H1 (cell line): ENCODE data around the gene SMARCD1. TPM values are rescaled to one million over a fixed set of nuclear protein-coding genes. Genes with fewer than 3 reads are reported as not detected.

ENCODE experiments used
- CTCF ChIA-PET: fragments of 300-600 bp; sonication (Branson Sonifier 250); formaldehyde crosslinking; loops from one replicate; lab custom pipeline; 2021; ENCODE audit not compliant: partially characterized antibody; lab: Charles Lee
- POLR2A ChIA-PET: fragments of 300-600 bp; sonication (Branson Sonifier 250); formaldehyde crosslinking; loops from one replicate; lab custom pipeline; 2021; ENCODE audit warnings: inconsistent platforms; ENCODE audit not compliant: partially characterized antibody; lab: Charles Lee
- DNase-seq, 2 experiments: peaks; one replicate each; pipeline versions ENCODE4 v3.0.0 to v3.0.0-alpha.2; 2010 to 2022; ENCODE audit warnings: low spot score in 2 of 2, low read depth in 1 of 2, mixed read lengths in 1 of 2
- FAIRE-seq: peaks from 2 replicates; lab custom pipeline; 2011; peaks lifted over from hg19 to GRCh38; lab: Jason Lieb, UNC
- H2AFZ ChIP-seq: 2 replicates; pipeline ENCODE4 v1.8.1; 2012; ENCODE audit warnings: low read length, inconsistent platforms
- H2AK5ac ChIP-seq: 2 replicates; pipeline ENCODE4 v1.6.1; 2013; ENCODE audit warnings: low read depth, low read length
- H2BK120ac ChIP-seq: replicated peaks from 2 replicates; pipeline ENCODE3; 2013; ENCODE audit warnings: low read depth, low read length, inconsistent platforms
- H2BK12ac ChIP-seq: 2 replicates; pipeline ENCODE4 v1.6.1; 2013; ENCODE audit warnings: low read depth, low read length
- H2BK15ac ChIP-seq: 2 replicates; pipeline ENCODE4 v1.6.1; 2013; ENCODE audit warnings: low read length
- H2BK20ac ChIP-seq: 2 replicates; pipeline ENCODE4 v1.6.1; 2013; ENCODE audit warnings: low read length
- H2BK5ac ChIP-seq: 2 replicates; pipeline ENCODE4 v1.6.1; 2013; ENCODE audit warnings: low read depth, low read length
- H3K14ac ChIP-seq: 2 replicates; pipeline ENCODE4 v1.6.1; 2013; ENCODE audit warnings: inconsistent platforms; ENCODE audit not compliant: insufficient read length
- H3K18ac ChIP-seq: 2 replicates; pipeline ENCODE4 v1.6.1; 2013; ENCODE audit warnings: low read length; ENCODE audit errors: extremely low read depth
- H3K23ac ChIP-seq: 2 replicates; pipeline ENCODE4 v1.6.1; 2013; ENCODE audit warnings: inconsistent platforms; ENCODE audit not compliant: insufficient read length
- H3K23me2 ChIP-seq: 2 replicates; pipeline ENCODE4 v1.6.1; 2013; ENCODE audit warnings: low read depth, low read length
- H3K27ac ChIP-seq: 2 replicates; pipeline ENCODE4 v1.6.1; 2011; ENCODE audit warnings: low read depth, low read length, inconsistent platforms
- H3K27me3 ChIP-seq, 4 experiments: replicated peaks in 1 of 4; 1 replicate in 1 of 4; 2 replicates in 3 of 4; pipeline versions ENCODE4 v1.6.1 to v1.8.1; 2011 to 2013; ENCODE audit warnings: low read length in 3 of 4, mild to moderate bottlenecking in 3 of 4, inconsistent platforms in 2 of 4, mixed read lengths in 2 of 4, moderate library complexity in 1 of 4; ENCODE audit not compliant: control insufficient read depth in 3 of 4, insufficient read depth in 3 of 4; ENCODE audit errors: extremely low read depth in 1 of 4
- H3K36me3 ChIP-seq, 4 experiments: 2 replicates each; pipeline versions ENCODE4 v1.6.1 to v1.8.1; 2011 to 2013; ENCODE audit warnings: mild to moderate bottlenecking in 4 of 4, low read length in 3 of 4, moderate library complexity in 2 of 4, control low read depth in 1 of 4, inconsistent platforms in 1 of 4; ENCODE audit not compliant: insufficient read depth in 4 of 4, control insufficient read depth in 2 of 4
- H3K4ac ChIP-seq: replicated peaks from 2 replicates; pipeline ENCODE3; 2013; ENCODE audit warnings: low read length, low read depth, mixed read lengths, inconsistent platforms; ENCODE audit not compliant: insufficient read length
- H3K4me1 ChIP-seq, 4 experiments: replicated peaks in 1 of 4; 1 replicate in 1 of 4; 2 replicates in 3 of 4; pipeline versions ENCODE4 v1.6.1 to v1.8.1; 2011 to 2013; ENCODE audit warnings: low read length in 3 of 4, inconsistent platforms in 2 of 4, mixed read lengths in 1 of 4; ENCODE audit not compliant: insufficient read depth in 4 of 4, control insufficient read depth in 3 of 4
- H3K4me2 ChIP-seq, 2 experiments: 2 replicates each; pipeline versions ENCODE4 v1.6.1 to v1.8.1; 2011 to 2013; ENCODE audit warnings: low read depth in 2 of 2, low read length in 2 of 2, control low read depth in 1 of 2, inconsistent platforms in 1 of 2, mild to moderate bottlenecking in 1 of 2; ENCODE audit not compliant: insufficient read depth in 1 of 2
- H3K4me3 ChIP-seq, 4 experiments: fragments of 200-600, 300-600 bp in 1 of 4; sonication (generic), shearing (Covaris generic), sonication (Bioruptor Twin) in 1 of 4; 2 replicates each; pipeline versions ENCODE4 v1.5.1 to v1.8.1; 2011 to 2016; ENCODE audit warnings: low read length in 4 of 4, low read depth in 3 of 4, control low read depth in 2 of 4, inconsistent platforms in 2 of 4, mild to moderate bottlenecking in 2 of 4, mixed read lengths in 1 of 4, moderate library complexity in 1 of 4; ENCODE audit not compliant: insufficient read depth in 2 of 4; ENCODE audit errors: extremely low read depth in 1 of 4
- H3K56ac ChIP-seq: replicated peaks from 2 replicates; pipeline ENCODE3; 2013; ENCODE audit warnings: low read depth, mild to moderate bottlenecking, mixed read lengths, low read length, inconsistent platforms; ENCODE audit not compliant: insufficient read length
- H3K79me1 ChIP-seq: 2 replicates; pipeline ENCODE4 v1.6.1; 2013; ENCODE audit warnings: low read depth, low read length, control low read depth
- H3K79me2 ChIP-seq, 2 experiments: 2 replicates each; pipeline versions ENCODE4 v1.6.1 to v1.8.1; 2012 to 2013; ENCODE audit warnings: low read length in 2 of 2, mild to moderate bottlenecking in 2 of 2, inconsistent platforms in 1 of 2; ENCODE audit not compliant: insufficient read depth in 2 of 2, control insufficient read depth in 1 of 2
- H3K9ac ChIP-seq, 4 experiments: replicated peaks in 1 of 4; 1 replicate in 1 of 4; 2 replicates in 3 of 4; pipeline versions ENCODE4 v1.6.1 to v1.8.1; 2011 to 2013; ENCODE audit warnings: low read depth in 3 of 4, low read length in 3 of 4, control low read depth in 2 of 4, mild to moderate bottlenecking in 2 of 4, moderate library complexity in 2 of 4, inconsistent platforms in 1 of 4; ENCODE audit errors: extremely low read depth in 1 of 4
- H3K9me3 ChIP-seq, 2 experiments: 2 replicates each; pipeline versions ENCODE4 v1.6.1 to v1.8.1; 2012 to 2013; ENCODE audit warnings: mild to moderate bottlenecking in 2 of 2, moderate library complexity in 2 of 2, control low read depth in 1 of 2, inconsistent platforms in 1 of 2, low read depth in 1 of 2, low read length in 1 of 2, mixed read lengths in 1 of 2; ENCODE audit not compliant: insufficient read depth in 2 of 2
- H4K20me1 ChIP-seq, 2 experiments: replicated peaks in 1 of 2; 2 replicates each; pipeline versions ENCODE3 to v1.8.1; 2011 to 2013; ENCODE audit warnings: inconsistent platforms in 2 of 2, low read length in 2 of 2, mild to moderate bottlenecking in 1 of 2; ENCODE audit not compliant: insufficient read depth in 2 of 2, control insufficient read depth in 1 of 2
- H4K5ac ChIP-seq: 2 replicates; pipeline ENCODE4 v1.6.1; 2013; ENCODE audit warnings: low read length, low read depth, mixed read lengths, inconsistent platforms; ENCODE audit not compliant: insufficient read length
- H4K8ac ChIP-seq: 2 replicates; pipeline ENCODE4 v1.8.0; 2013; ENCODE audit warnings: mild to moderate bottlenecking, moderate library complexity, low read length, inconsistent platforms; ENCODE audit not compliant: insufficient read depth; ENCODE audit errors: extremely low read depth
- H4K91ac ChIP-seq: replicated peaks from 2 replicates; pipeline ENCODE3; 2013; ENCODE audit warnings: low read length, mixed read lengths, inconsistent platforms; ENCODE audit not compliant: insufficient read length
- ATF2 ChIP-seq: IDR thresholded peaks from 2 replicates; pipeline ENCODE4 v1.6.1; 2012; ENCODE audit warnings: low read length, inconsistent platforms
- BACH1 ChIP-seq: IDR thresholded peaks from 2 replicates; pipeline ENCODE4 v1.6.1; 2012; ENCODE audit warnings: low read length, improper control_type of control experiment
- CBX8 ChIP-seq: fragments of 300-800, 300-1000 bp; sonication (generic); IDR thresholded peaks from 2 replicates; pipeline ENCODE4 v1.7.1; 2016; ENCODE audit warnings: low read depth, low read length, borderline replicate concordance
- CREB1 ChIP-seq: IDR thresholded peaks from 2 replicates; pipeline ENCODE4 v1.6.1; 2012; ENCODE audit warnings: inconsistent platforms
- EZH2 ChIP-seq: fragments of 200-600 bp; sonication (generic); IDR thresholded peaks from 2 replicates; pipeline ENCODE4 v1.7.1; 2012; ENCODE audit warnings: low read depth, mild to moderate bottlenecking, moderate library complexity, low read length, inconsistent platforms; ENCODE audit not compliant: severe bottlenecking
- NANOG ChIP-seq: IDR thresholded peaks from 2 replicates; pipeline ENCODE4 v1.6.1; 2011; ENCODE audit warnings: low read length, low read depth, mild to moderate bottlenecking, inconsistent platforms; ENCODE audit not compliant: insufficient read depth, poor library complexity, severe bottlenecking
- POU5F1 ChIP-seq: IDR thresholded peaks from 2 replicates; pipeline ENCODE4 v1.6.1; 2011; ENCODE audit warnings: low read depth, mild to moderate bottlenecking, low read length, moderate library complexity
- RAD21 ChIP-seq, 2 experiments: IDR thresholded peaks in 1 of 2; conservative IDR thresholded peaks in 1 of 2; 2 replicates each; pipeline ENCODE4 v1.6.1; 2011; ENCODE audit warnings: low read depth in 2 of 2, low read length in 2 of 2, improper control_type of control experiment in 1 of 2, inconsistent platforms in 1 of 2, mild to moderate bottlenecking in 1 of 2, moderate library complexity in 1 of 2
- RFX5 ChIP-seq: IDR thresholded peaks from 2 replicates; pipeline ENCODE4 v1.6.1; 2011; ENCODE audit warnings: low read depth, low read length, improper control_type of control experiment, borderline replicate concordance
- SP1 ChIP-seq: IDR thresholded peaks from 2 replicates; pipeline ENCODE4 v1.6.1; 2011; ENCODE audit warnings: low read depth, low read length
- USF2 ChIP-seq: IDR thresholded peaks from 2 replicates; pipeline ENCODE4 v1.6.1; 2011; ENCODE audit warnings: low read length, improper control_type of control experiment
- WGBS, 2 experiments: shearing (Covaris generic) in 1 of 2; methylation state at CpG; one replicate each; pipeline versions ENCODE4 v1.1.6 to v1.1.7; 2013 to 2015; ENCODE audit warnings: low lambda C conversion rate in 2 of 2, mixed read lengths in 2 of 2, inconsistent platforms in 1 of 2, low coverage in 1 of 2, missing lambda C conversion rate in 1 of 2; ENCODE audit not compliant: insufficient replicate concordance in 2 of 2, insufficient coverage in 1 of 2, insufficient read length in 1 of 2; ENCODE audit errors: extremely low coverage in 1 of 2, missing lambda C conversion rate in 1 of 2; 5-methylcytosine and 5-hydroxymethylcytosine counted together
- polyA plus RNA-seq, 7 experiments: library from polyadenylated mRNA; depleted of rRNA in 3 of 7; stranded (reverse) in 5 of 7; unstranded in 2 of 7; fragments of >200 nt in 5 of 7; fragments of 200-250 nt in 2 of 7; gene quantifications; 1 replicate in 5 of 7; 2 replicates in 1 of 7; 4 replicates in 1 of 7; pipeline versions ENCODE4 v1.2.1 to v1.2.3, GENCODE V29; 2011 to 2013; ENCODE audit warnings: missing spikeins in 2 of 7, mixed read lengths in 2 of 7
- total RNA-seq: library from RNA; stranded (reverse); fragmentation: NEBNext Ultra II Directional; extraction: Animal tissue kit (Norgen Biotek cat#: 25700); gene quantifications from 2 replicates; pipeline ENCODE4 v1.2.1, GENCODE V29; 2021

The SMARCD1 gene
- total and polyA plus RNA-seq, 2 of the 8 experiments (the other 6 are each of a cell fraction or from before 2014, with no cell fraction given) = 128 to 130 TPM

GRCh38 chr12:50052964-50053363 lies 32.2 kb upstream of the SMARCD1 start:
- H2BK20ac ChIP-seq = no peak overlapping the region
- no peak overlapping the region for H3K18ac ChIP-seq
- peaks cover 31 to 80% (median 66%) of the 10 kb centered on the region in 4 experiments for H3K27me3 ChIP-seq
- H3K23me2 ChIP-seq = peaks cover 16% of the 10 kb centered on the region
- H3K4me3 ChIP-seq = no peak overlapping the region
- H3K9ac ChIP-seq = no peak overlapping the region
- H2BK12ac ChIP-seq = no peak overlapping the region
- no peak overlapping the region for H3K4me2 ChIP-seq
- H3K23ac ChIP-seq = no peak overlapping the region
- H3K4ac ChIP-seq = no peak overlapping the region
- ChIA-PET POLR2A (no interaction called here), CTCF (interaction anchor here (1.6 to 10.7 kb wide), 5 partner anchors 15 to 275 kb away, joined by 4 to 257 read pairs (median 92); no protein-coding TSS in a partner anchor)
- no peak overlapping the region for H4K5ac ChIP-seq
- no peak overlapping the region for H3K14ac ChIP-seq
- H2AK5ac ChIP-seq = no peak overlapping the region
- FAIRE-seq (no peak), DNase-seq (no peak)
- no peak overlapping the region for H2BK5ac ChIP-seq
- peaks cover 0 to 4% of the 10 kb centered on the region in 2 experiments for H4K20me1 ChIP-seq
- no peak overlapping the region for H2AFZ ChIP-seq
- H2BK15ac ChIP-seq = no peak overlapping the region
- H3K9me3 ChIP-seq = no peaks in the 10 kb centered on the region
- no peaks in the 10 kb centered on the region for H3K79me1 ChIP-seq
- no peaks in the 10 kb centered on the region for H3K36me3 ChIP-seq
- H2BK120ac ChIP-seq = no peak overlapping the region
- H3K79me2 ChIP-seq = no peaks in the 10 kb centered on the region
- H3K4me1 ChIP-seq = peaks cover 9 to 18% (median 11%) of the 10 kb centered on the region in 4 experiments
- no peak overlapping the region for H3K56ac ChIP-seq
- no peak overlapping the region for H3K27ac ChIP-seq
- 81% methylated on average over 7 of the region's 7 CpGs; no CpG with 5 or more reads in 1 of the 2 experiments for WGBS, 2 experiments
- no peak overlapping the region for H4K8ac ChIP-seq
- H4K91ac ChIP-seq = no peak overlapping the region
- TF ChIP-seq NANOG (no peak), CBX8 (no peak), POU5F1 (no peak), EZH2 (no peak), RFX5 (no peak), RAD21 (IDR thresholded peaks at IDR 0.05 in 1 of 2, conservative IDR thresholded peaks at IDR 0.05 in 1 of 2; ENCODE audit: low read depth in 2 of 2, low read length in 2 of 2) (no peak), BACH1 (no peak), SP1 (no peak), USF2 (no peak), ATF2 (no peak), CREB1 (no peak)
